SK-N-SH (cell line): ENCODE measurements around the gene STAB1. TPM values are rescaled to one million over a fixed set of nuclear protein-coding genes. Genes with fewer than 3 reads are reported as not detected.

ENCODE experiments used
- CTCF ChIA-PET: fragments of 300-600, 350-600 bp; formaldehyde crosslinking; extraction: SDS; loops from one replicate; lab custom pipeline; 2021; lab: Yijun Ruan, JAX
- POLR2A ChIA-PET: fragments of 350-600 bp; sonication (Branson Sonifier 250); formaldehyde crosslinking; extraction: SDS; loops from one replicate; lab custom pipeline; 2020; ENCODE audit warnings: antibody characterized with exemption, inconsistent platforms; lab: Yijun Ruan, JAX
- DNase-seq: peaks from one replicate; pipeline ENCODE4 v3.0.0; 2012
- H2AFZ ChIP-seq: fragments of 200-600 bp; sonication (generic); 2 replicates; pipeline ENCODE4 v1.8.1; 2016; ENCODE audit warnings: antibody characterized with exemption, mild to moderate bottlenecking, low read depth
- H3F3A ChIP-seq: fragments of 200-600 bp; sonication (generic); replicated peaks from 2 replicates; pipeline ENCODE3; 2016; ENCODE audit warnings: antibody characterized with exemption, mild to moderate bottlenecking; ENCODE audit not compliant: insufficient read depth
- H3K27ac ChIP-seq, 2 experiments: fragments of 200-500 bp in 1 of 2; fragments of 200-600 bp in 1 of 2; sonication (Bioruptor generic) in 1 of 2; sonication (generic), shearing (Covaris generic) in 1 of 2; 2 replicates each; pipeline versions ENCODE4 v1.5.1 to v1.6.1; 2014 to 2016; ENCODE audit warnings: low read depth in 2 of 2, inconsistent platforms in 1 of 2, low read length in 1 of 2, mild to moderate bottlenecking in 1 of 2, mixed read lengths in 1 of 2
- H3K27me3 ChIP-seq: fragments of 200-600 bp; sonication (generic), shearing (Covaris generic); 2 replicates; pipeline ENCODE4 v1.6.1; 2016; ENCODE audit warnings: mixed run types; ENCODE audit not compliant: insufficient read depth
- H3K36me3 ChIP-seq, 2 experiments: fragments of 200-500 bp in 1 of 2; fragments of 200-600 bp in 1 of 2; sonication (Bioruptor generic) in 1 of 2; sonication (generic) in 1 of 2; replicated peaks in 1 of 2; 2 replicates each; pipeline versions ENCODE3 to v1.5.1; 2014 to 2016; ENCODE audit warnings: low read length in 1 of 2, mild to moderate bottlenecking in 1 of 2; ENCODE audit not compliant: insufficient read depth in 2 of 2, control insufficient read depth in 1 of 2
- H3K4me1 ChIP-seq, 2 experiments: fragments of 200-500 bp in 1 of 2; fragments of 200-600 bp in 1 of 2; sonication (Bioruptor generic) in 1 of 2; sonication (generic), shearing (Covaris generic) in 1 of 2; 2 replicates each; pipeline versions ENCODE4 v1.5.1 to v1.6.1; 2014 to 2016; ENCODE audit warnings: low read depth in 1 of 2, low read length in 1 of 2, mixed run types in 1 of 2; ENCODE audit not compliant: insufficient read depth in 2 of 2, control insufficient read depth in 1 of 2
- H3K4me2 ChIP-seq: fragments of 200-600 bp; sonication (generic), shearing (Covaris generic); 2 replicates; pipeline ENCODE4 v1.6.1; 2017; ENCODE audit warnings: mixed run types
- H3K4me3 ChIP-seq, 2 experiments: fragments of 200-500 bp in 1 of 2; fragments of 200-600 bp in 1 of 2; sonication (Bioruptor generic) in 1 of 2; sonication (generic), shearing (Covaris generic) in 1 of 2; 2 replicates each; pipeline versions ENCODE4 v1.5.1 to v1.8.1; 2014 to 2016; ENCODE audit warnings: low read depth in 2 of 2, inconsistent platforms in 1 of 2, low read length in 1 of 2, mild to moderate bottlenecking in 1 of 2, mixed read lengths in 1 of 2, moderate library complexity in 1 of 2
- H3K79me2 ChIP-seq: fragments of 200-600 bp; sonication (generic); 2 replicates; pipeline ENCODE4 v1.8.1; 2017; ENCODE audit warnings: mild to moderate bottlenecking; ENCODE audit not compliant: insufficient read depth
- H3K9ac ChIP-seq: fragments of 200-600 bp; sonication (generic); 2 replicates; pipeline ENCODE4 v1.6.1; 2017; ENCODE audit warnings: mixed run types
- H3K9me2 ChIP-seq: fragments of 200-600 bp; sonication (generic); 2 replicates; pipeline ENCODE4 v1.6.1; 2017; ENCODE audit warnings: mixed run types
- H3K9me3 ChIP-seq: fragments of 200-600 bp; sonication (generic); 2 replicates; pipeline ENCODE4 v1.6.1; 2017; ENCODE audit warnings: mixed run types, mild to moderate bottlenecking, moderate library complexity
- H4K20me1 ChIP-seq: fragments of 200-600 bp; sonication (generic); 2 replicates; pipeline ENCODE4 v1.6.1; 2017; ENCODE audit warnings: mild to moderate bottlenecking, mixed run types; ENCODE audit not compliant: insufficient read depth
- ELF1 ChIP-seq: IDR thresholded peaks from 2 replicates; pipeline ENCODE4 v1.4.0; 2012
- EP300 ChIP-seq, 2 experiments: IDR thresholded peaks; 2 replicates each; pipeline versions ENCODE4 v1.4.0 to v1.6.1; 2012; ENCODE audit warnings: borderline replicate concordance in 1 of 2, low read depth in 1 of 2, low read length in 1 of 2
- FOSL2 ChIP-seq: IDR thresholded peaks from 2 replicates; pipeline ENCODE4 v1.4.0; 2012; ENCODE audit warnings: low read depth, mild to moderate bottlenecking, moderate library complexity, borderline replicate concordance
- GATA2 ChIP-seq: sonication (generic); formaldehyde crosslinking; IDR thresholded peaks from 2 replicates; pipeline ENCODE4 v1.5.0; 2020; ENCODE audit warnings: mild to moderate bottlenecking, missing genetic modification reagents
- JUND ChIP-seq: IDR thresholded peaks from 2 replicates; pipeline ENCODE4 v1.4.0; 2012
- MXI1 ChIP-seq: IDR thresholded peaks from 2 replicates; pipeline ENCODE4 v1.6.1; 2012; ENCODE audit warnings: mild to moderate bottlenecking, low read depth, low read length, improper control_type of control experiment
- NFIC ChIP-seq: IDR thresholded peaks from 2 replicates; pipeline ENCODE4 v1.4.0; 2012; ENCODE audit warnings: borderline replicate concordance
- POLR2AphosphoS5 ChIP-seq: IDR thresholded peaks from 2 replicates; pipeline ENCODE4 v1.6.1; 2012; ENCODE audit warnings: low read depth, low read length
- RCOR1 ChIP-seq: fragments of 150-350 bp; IDR thresholded peaks from 2 replicates; pipeline ENCODE4 v1.6.1; 2017; ENCODE audit warnings: antibody characterized with exemption, low read length
- RFX5 ChIP-seq: IDR thresholded peaks from 2 replicates; pipeline ENCODE4 v1.6.1; 2012; ENCODE audit warnings: mild to moderate bottlenecking, improper control_type of control experiment, low read length
- SIN3A ChIP-seq: IDR thresholded peaks from 2 replicates; pipeline ENCODE4 v1.6.1; 2012; ENCODE audit warnings: low read depth, mild to moderate bottlenecking, low read length, moderate library complexity, borderline replicate concordance
- TCF12 ChIP-seq: IDR thresholded peaks from 2 replicates; pipeline ENCODE4 v1.4.0; 2012
- YY1 ChIP-seq: IDR thresholded peaks from 2 replicates; pipeline ENCODE4 v1.4.0; 2012; ENCODE audit warnings: low read depth, mild to moderate bottlenecking
- WGBS: methylation state at CpG from one replicate; pipeline ENCODE4 v1.1.6; 2017; ENCODE audit warnings: low lambda C conversion rate; 5-methylcytosine and 5-hydroxymethylcytosine counted together
- polyA plus RNA-seq, 3 experiments: library from polyadenylated mRNA; depleted of rRNA; stranded (reverse); fragments of >200 nt; gene quantifications; 2 replicates each; pipeline ENCODE4 v1.2.3, GENCODE V29; 2012
- TF ChIP-seq, protein P1 (sequence below): IDR thresholded peaks from 2 replicates; pipeline ENCODE4 v1.4.0; 2012; ENCODE audit warnings: low read depth
- TF ChIP-seq, protein P2 (sequence below): fragments of 150-350 bp; IDR thresholded peaks from 2 replicates; pipeline ENCODE4 v1.6.1; 2016; ENCODE audit warnings: mild to moderate bottlenecking, low read depth, low read length
- TF ChIP-seq, protein P3 (sequence below): fragments of 200-600 bp; sonication (generic); IDR thresholded peaks from 2 replicates; pipeline ENCODE4 v1.6.1; 2017; ENCODE audit warnings: antibody characterized with exemption, mild to moderate bottlenecking, moderate library complexity
- TF ChIP-seq, protein P4 (sequence below): IDR thresholded peaks from 2 replicates; pipeline ENCODE4 v1.4.0; 2012; ENCODE audit warnings: low read depth, borderline replicate concordance

STAB1 gene
- polyA plus RNA-seq, 1 of the 3 experiments (the other 2 are of a cell fraction): 0.05 TPM

GRCh38 chr3:52539010-52539653, 44.0 kb downstream of the STAB1 start:
- Histone ChIP-seq H3K4me2 (peak overlapping the region; percentile 94), H2AFZ (no peak overlapping the region), H3K27ac (no peak overlapping the region; a peak in 1 of 4 replicates), H3K27me3 (no peaks in the 10 kb centered on the region), H3K79me2 (peaks cover 78% of the 10 kb centered on the region), H3F3A (peaks cover 49% of the 10 kb centered on the region), H3K4me3 (no peak overlapping the region), H3K36me3 (peaks cover 19 to 20% of the 10 kb centered on the region in 2 experiments), H4K20me1 (peaks cover 27% of the 10 kb centered on the region), H3K9ac (no peak overlapping the region), H3K9me3 (no peaks in the 10 kb centered on the region), H3K9me2 (no peaks in the 10 kb centered on the region), H3K4me1 (peaks cover 11 to 34% of the 10 kb centered on the region in 2 experiments)
- 96% methylated on average over 5 of the region's 5 CpGs for WGBS
- POLR2A ChIA-PET: interaction anchor here (1.2 kb wide), 1 partner anchor 66 kb away, joined by 4 read pairs; no protein-coding TSS in a partner anchor
- CTCF ChIA-PET: interaction anchor here (1.3 kb wide), 1 partner anchor 67 kb away, joined by 6 read pairs; no protein-coding TSS in a partner anchor
- DNase-seq: no peak
- TF ChIP-seq FOSL2: no peak
- TF ChIP-seq, protein P1, sequence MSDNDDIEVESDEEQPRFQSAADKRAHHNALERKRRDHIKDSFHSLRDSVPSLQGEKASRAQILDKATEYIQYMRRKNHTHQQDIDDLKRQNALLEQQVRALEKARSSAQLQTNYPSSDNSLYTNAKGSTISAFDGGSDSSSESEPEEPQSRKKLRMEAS: no peak

GRCh38 chr3:52541050-52541449, 45.9 kb downstream of the STAB1 start:
- Histone ChIP-seq H3K79me2 (peaks cover 79% of the 10 kb centered on the region), H3K4me3 (no peak overlapping the region), H4K20me1 (peaks cover 30% of the 10 kb centered on the region), H3K4me1 (peaks cover 5 to 26% of the 10 kb centered on the region in 2 experiments), H3K27me3 (no peaks in the 10 kb centered on the region), H3K9me2 (no peaks in the 10 kb centered on the region), H3K27ac (no peak overlapping the region; a peak in 1 of 4 replicates), H3K36me3 (peaks cover 23 to 35% of the 10 kb centered on the region in 2 experiments), H3K4me2 (no peak overlapping the region), H2AFZ (no peak overlapping the region), H3K9ac (no peak overlapping the region), H3F3A (peaks cover 44% of the 10 kb centered on the region), H3K9me3 (no peaks in the 10 kb centered on the region)
- TF ChIP-seq, protein P2, sequence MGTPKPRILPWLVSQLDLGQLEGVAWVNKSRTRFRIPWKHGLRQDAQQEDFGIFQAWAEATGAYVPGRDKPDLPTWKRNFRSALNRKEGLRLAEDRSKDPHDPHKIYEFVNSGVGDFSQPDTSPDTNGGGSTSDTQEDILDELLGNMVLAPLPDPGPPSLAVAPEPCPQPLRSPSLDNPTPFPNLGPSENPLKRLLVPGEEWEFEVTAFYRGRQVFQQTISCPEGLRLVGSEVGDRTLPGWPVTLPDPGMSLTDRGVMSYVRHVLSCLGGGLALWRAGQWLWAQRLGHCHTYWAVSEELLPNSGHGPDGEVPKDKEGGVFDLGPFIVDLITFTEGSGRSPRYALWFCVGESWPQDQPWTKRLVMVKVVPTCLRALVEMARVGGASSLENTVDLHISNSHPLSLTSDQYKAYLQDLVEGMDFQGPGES: no peak
- TF ChIP-seq GATA2 (no peak), POLR2AphosphoS5 (no peak), MXI1 (no peak), YY1 (no peak), TCF12 (no peak), JUND (no peak), SIN3A (no peak), RCOR1 (no peak), EP300 (IDR thresholded peaks at IDR 0.05; ENCODE audit: borderline replicate concordance in 1 of 2, low read depth in 1 of 2, low read length in 1 of 2) (no peak), ELF1 (no peak), RFX5 (no peak), NFIC (no peak)
- TF ChIP-seq, protein P3, sequence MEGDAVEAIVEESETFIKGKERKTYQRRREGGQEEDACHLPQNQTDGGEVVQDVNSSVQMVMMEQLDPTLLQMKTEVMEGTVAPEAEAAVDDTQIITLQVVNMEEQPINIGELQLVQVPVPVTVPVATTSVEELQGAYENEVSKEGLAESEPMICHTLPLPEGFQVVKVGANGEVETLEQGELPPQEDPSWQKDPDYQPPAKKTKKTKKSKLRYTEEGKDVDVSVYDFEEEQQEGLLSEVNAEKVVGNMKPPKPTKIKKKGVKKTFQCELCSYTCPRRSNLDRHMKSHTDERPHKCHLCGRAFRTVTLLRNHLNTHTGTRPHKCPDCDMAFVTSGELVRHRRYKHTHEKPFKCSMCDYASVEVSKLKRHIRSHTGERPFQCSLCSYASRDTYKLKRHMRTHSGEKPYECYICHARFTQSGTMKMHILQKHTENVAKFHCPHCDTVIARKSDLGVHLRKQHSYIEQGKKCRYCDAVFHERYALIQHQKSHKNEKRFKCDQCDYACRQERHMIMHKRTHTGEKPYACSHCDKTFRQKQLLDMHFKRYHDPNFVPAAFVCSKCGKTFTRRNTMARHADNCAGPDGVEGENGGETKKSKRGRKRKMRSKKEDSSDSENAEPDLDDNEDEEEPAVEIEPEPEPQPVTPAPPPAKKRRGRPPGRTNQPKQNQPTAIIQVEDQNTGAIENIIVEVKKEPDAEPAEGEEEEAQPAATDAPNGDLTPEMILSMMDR: no peak
- TF ChIP-seq, protein P4, sequence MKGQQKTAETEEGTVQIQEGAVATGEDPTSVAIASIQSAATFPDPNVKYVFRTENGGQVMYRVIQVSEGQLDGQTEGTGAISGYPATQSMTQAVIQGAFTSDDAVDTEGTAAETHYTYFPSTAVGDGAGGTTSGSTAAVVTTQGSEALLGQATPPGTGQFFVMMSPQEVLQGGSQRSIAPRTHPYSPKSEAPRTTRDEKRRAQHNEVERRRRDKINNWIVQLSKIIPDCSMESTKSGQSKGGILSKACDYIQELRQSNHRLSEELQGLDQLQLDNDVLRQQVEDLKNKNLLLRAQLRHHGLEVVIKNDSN: no peak
- ChIA-PET POLR2A (no interaction called here), CTCF (interaction anchor here (1.0 to 1.4 kb wide), 3 partner anchors 13 to 113 kb away, joined by 3 to 4 read pairs (median 3); no protein-coding TSS in a partner anchor)
- DNase-seq: no peak
- WGBS: 84% methylated on average over 2 of the region's 2 CpGs
